Measurements from ENCODE around the gene CLASP1.
"Not testable (repeated sequence)": the region's sequence is repeated elsewhere in the genome, so short reads cannot be mapped to it uniquely, and the experiment has no call there.

Gene CLASP1

DNA sequence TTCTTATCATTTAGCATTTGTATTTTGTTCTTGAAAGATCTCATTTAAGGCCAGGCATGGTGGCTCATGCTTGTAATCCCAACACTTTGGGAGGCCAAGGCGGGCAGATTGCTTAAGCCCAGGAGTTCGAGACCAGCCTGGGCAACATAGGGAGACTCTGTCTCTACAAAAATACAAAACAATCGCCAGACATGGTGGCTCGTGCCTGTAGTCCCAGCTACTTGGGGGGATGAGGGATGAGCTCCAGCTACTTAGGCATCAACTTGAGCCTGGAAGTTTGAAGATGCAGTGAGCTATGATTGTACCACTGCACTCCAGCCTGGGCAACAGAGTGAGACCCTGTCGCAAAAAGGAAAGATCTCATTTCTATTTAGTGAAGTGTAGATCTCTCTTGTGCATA lies 351.4 kb downstream of the CLASP1 start:
- H3K4me3 Mint-ChIP-seq; intact Hi-C loops (cut with micrococcal nuclease); H3K27ac Mint-ChIP-seq; H3K9me3 Mint-ChIP-seq; H3K4me1 Mint-ChIP-seq (ENCODE audit: low read depth); H3K36me3 Mint-ChIP-seq (ENCODE audit: low read depth): not testable (repeated sequence)
- peaks cover 23% of the 10 kb centered on the region for H3K27me3 Mint-ChIP-seq

DNA sequence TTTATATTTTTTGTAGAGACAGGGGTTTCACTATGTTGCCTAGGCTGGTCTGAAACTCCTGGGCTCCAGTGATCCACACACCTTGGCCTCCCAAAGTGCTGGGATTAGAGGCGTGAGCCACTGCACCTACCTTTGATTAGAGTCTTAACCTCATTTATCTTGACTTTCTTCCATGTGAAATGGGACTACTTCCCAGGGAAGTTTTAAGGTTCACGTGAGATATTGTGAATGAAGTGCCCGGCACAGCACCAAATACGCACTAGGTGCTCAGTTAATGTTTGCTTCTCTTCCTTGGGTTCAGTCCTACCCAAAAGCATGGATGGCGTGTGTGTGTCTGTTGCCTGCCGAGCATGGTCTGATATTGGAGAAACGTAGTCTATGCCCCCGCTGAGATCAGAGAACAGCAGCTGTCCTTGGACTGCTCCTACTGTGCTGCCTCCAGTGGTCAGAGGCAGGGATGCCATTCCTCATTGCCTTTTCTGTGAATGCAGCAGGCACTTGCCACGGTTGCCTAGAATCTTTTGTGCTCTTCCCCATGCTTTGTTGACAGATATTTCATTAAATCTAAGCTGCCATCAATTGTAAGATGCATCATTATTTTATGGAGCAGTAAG lies 351.9 kb downstream of the CLASP1 start:
- H3K9me3 Mint-ChIP-seq: peaks cover 8% of the 10 kb centered on the region
- no peak overlapping the region for H3K4me3 Mint-ChIP-seq
- H3K36me3 Mint-ChIP-seq (ENCODE audit: low read depth): no peaks in the 10 kb centered on the region
- peaks cover 9% of the 10 kb centered on the region for H3K4me1 Mint-ChIP-seq (ENCODE audit: low read depth)
- H3K27me3 Mint-ChIP-seq: peaks cover 21% of the 10 kb centered on the region
- no peak overlapping the region for H3K27ac Mint-ChIP-seq
- intact Hi-C loops (cut with micrococcal nuclease): no loop called here

DNA sequence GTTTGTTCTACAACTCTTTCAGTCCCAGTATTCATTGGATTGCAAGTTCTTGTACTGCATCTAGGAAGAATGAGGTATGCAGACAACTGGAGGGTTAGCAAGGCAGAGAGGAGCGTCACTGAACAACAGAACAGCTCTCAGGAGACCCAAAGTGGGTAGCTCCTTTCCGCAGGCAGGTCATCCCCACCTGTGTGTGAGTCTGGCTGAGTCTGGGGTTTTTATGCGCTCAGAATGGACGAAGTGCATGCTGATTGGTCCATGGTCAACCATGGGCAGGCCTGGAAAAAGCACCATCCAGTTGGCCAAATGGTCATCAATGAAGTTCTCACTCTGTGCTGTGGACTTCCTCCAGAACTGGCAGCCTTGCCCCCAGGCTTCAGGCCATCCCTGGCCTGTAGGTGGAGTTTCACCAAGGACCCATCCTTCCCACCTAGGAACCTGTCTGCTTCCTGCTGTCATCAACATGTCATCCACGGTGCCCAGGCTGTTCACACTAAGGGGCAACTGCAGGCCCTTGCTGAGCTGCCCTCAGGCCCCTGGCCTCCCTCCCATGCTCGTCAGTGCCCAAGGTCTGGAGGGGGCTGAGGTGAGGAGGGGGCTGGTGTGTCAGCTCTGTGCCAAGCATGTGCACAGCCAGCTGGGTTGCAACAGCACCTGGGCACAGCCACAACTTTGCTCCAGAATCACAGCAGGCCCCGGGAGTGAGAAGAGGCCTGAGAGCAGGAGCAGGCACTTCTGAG lies 353.2 kb downstream of the CLASP1 start:
- Mint-ChIP-seq H3K9me3 (peaks cover 4% of the 10 kb centered on the region), H3K27me3 (peaks cover 18% of the 10 kb centered on the region), H3K4me3 (no peak overlapping the region), H3K4me1 (ENCODE audit: low read depth) (peaks cover 9% of the 10 kb centered on the region), H3K27ac (no peak overlapping the region), H3K36me3 (ENCODE audit: low read depth) (no peaks in the 10 kb centered on the region)
- intact Hi-C loops (cut with micrococcal nuclease): no loop called here

DNA sequence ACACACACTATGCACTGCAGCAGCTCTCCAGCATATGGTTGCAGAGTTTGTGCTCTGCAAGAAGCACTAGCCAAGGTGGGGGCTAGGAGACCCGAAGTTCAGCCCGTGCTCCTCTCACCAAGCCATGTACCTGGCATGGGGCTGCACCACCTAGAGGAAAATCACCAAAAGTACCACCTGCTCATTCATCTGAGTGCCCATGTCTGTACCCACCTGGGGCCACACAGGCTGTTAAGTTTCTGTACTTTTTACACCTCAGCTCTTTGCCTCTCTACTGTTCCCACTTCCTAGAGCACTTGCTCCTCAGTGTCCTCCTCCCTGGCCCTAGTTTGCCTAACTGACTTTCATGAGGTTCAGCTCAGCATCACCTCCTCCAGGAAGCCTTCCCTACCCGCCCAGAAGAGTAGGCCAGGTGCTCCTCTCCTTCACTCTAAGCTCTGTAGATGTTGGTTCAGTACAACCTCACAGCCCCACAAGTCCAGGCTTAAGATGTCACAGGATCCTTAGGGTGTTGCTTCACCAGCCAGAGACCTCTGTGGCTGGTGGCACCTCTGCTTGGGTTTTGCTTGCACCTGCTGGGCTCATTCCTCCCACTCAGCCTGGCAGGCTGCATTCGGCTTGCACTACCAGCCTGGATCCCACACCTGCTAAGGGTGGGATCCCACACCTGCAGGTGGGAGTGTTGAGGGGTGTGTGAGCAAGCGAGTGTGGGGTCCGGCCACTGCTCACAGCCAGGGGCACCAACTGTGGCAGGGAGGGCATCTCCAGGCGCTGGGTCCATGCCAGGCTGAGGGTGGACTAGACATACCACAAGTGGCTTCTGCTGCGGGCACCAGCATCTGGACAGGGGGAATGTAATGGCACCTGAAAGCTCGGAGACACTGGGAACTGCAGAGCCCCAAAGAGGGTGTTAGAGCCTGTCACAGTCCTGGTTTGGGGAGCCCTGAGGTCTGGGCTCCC lies 354.1 kb downstream of the CLASP1 start:
- Mint-ChIP-seq H3K27ac (no peak overlapping the region), H3K36me3 (ENCODE audit: low read depth) (no peaks in the 10 kb centered on the region), H3K9me3 (no peaks in the 10 kb centered on the region), H3K4me1 (ENCODE audit: low read depth) (peaks cover 9% of the 10 kb centered on the region), H3K27me3 (peaks cover 16% of the 10 kb centered on the region), H3K4me3 (no peak overlapping the region)
- intact Hi-C loops (cut with micrococcal nuclease): no loop called here

DNA sequence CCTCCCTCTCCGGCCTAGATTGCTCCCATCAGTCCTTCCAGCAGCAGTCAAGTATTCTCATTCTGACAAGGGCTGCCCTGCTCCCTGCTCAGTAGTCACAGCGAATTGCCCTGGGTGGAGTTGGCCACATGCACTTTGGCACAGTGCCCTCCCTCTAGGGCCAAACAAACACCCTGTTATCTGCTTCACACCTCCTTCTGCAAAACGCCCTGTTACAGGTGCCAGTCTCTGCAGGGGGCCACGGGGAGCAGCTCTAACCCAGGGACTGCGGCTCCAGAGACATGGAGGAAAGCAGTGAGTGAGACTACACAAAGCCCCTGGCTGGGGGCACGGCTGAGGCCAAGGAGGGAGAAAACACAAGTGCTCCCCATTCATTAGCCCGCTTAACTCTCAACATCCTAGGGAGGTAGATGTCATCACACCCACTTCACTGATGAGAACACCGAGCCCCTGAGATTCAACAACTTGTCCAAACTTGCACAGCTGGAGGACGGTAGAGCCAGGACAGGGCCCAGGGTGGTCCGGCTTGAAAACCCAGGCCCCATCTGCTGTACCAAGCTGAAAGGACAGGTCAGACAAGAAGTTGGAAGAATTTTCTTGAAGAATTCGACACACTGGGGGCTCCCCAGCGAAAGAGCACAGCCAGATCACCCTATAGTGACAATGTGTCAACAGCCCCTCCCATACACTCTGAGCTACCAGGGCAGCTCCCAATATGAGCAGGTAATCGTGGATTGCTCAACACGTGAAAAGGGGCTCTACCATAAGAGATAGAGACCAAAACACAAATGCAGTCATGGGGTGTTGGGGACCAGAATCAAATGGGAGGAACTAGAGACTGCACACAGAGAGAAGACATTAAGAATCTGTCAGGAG lies 355.6 kb downstream of the CLASP1 start:
- Mint-ChIP-seq H3K9me3 (no peaks in the 10 kb centered on the region), H3K36me3 (ENCODE audit: low read depth) (no peaks in the 10 kb centered on the region), H3K4me3 (no peak overlapping the region), H3K27ac (no peak overlapping the region), H3K27me3 (peaks cover 14% of the 10 kb centered on the region), H3K4me1 (ENCODE audit: low read depth) (peaks cover 14% of the 10 kb centered on the region)
- intact Hi-C loops (cut with micrococcal nuclease): no loop called here

DNA sequence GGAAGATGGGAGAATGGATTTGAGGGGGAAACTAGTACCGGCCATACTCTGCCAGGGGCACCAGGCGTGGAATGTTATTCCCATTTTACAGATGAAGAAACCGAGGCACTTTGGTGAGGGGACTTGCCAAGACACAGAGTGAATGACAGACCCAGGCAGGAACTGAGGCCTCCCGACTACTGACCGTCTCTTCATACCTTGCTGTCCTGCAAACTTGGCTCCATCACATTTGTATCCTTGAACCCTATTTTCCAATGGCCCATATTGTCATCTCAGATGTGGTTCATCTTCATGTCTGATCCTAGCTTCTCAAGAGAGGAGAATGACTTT lies 358.0 kb downstream of the CLASP1 start:
- peaks cover 14% of the 10 kb centered on the region for H3K27me3 Mint-ChIP-seq
- no peak overlapping the region for H3K4me3 Mint-ChIP-seq
- no peaks in the 10 kb centered on the region for H3K9me3 Mint-ChIP-seq
- intact Hi-C loops (cut with micrococcal nuclease): no loop called here
- peaks cover 39% of the 10 kb centered on the region for H3K4me1 Mint-ChIP-seq (ENCODE audit: low read depth)
- H3K36me3 Mint-ChIP-seq (ENCODE audit: low read depth): no peaks in the 10 kb centered on the region
- H3K27ac Mint-ChIP-seq: no peak overlapping the region

DNA sequence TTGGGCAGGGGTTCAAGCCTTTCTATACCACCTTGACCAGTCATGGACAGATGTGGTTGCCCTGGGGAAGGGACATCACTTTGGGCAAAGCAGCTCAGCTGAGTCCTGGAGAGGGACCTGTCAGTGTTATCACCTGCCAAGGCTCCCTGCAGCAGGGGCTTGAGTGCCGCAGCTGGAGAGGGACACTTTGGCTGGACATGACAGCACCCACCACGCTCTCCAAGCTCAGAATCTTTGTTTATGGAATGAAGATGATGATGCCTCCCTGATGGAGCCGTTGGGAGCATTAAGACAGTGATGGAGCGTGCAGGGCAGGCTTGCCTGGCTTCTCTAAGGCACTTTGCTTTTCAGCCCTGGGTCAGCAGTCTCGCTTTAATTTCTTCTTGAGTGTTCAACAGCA lies 360.0 kb downstream of the CLASP1 start:
- Mint-ChIP-seq H3K27me3 (peaks cover 22% of the 10 kb centered on the region), H3K36me3 (ENCODE audit: low read depth) (no peaks in the 10 kb centered on the region), H3K4me3 (no peak overlapping the region), H3K27ac (no peak overlapping the region), H3K4me1 (ENCODE audit: low read depth) (peaks cover 49% of the 10 kb centered on the region), H3K9me3 (no peaks in the 10 kb centered on the region)
- intact Hi-C loops (cut with micrococcal nuclease): loop anchor here (5.0 to 10.0 kb wide), 2 partner anchors 94 to 243 kb away; partner anchors contain the start of gene RNU4ATAC

DNA sequence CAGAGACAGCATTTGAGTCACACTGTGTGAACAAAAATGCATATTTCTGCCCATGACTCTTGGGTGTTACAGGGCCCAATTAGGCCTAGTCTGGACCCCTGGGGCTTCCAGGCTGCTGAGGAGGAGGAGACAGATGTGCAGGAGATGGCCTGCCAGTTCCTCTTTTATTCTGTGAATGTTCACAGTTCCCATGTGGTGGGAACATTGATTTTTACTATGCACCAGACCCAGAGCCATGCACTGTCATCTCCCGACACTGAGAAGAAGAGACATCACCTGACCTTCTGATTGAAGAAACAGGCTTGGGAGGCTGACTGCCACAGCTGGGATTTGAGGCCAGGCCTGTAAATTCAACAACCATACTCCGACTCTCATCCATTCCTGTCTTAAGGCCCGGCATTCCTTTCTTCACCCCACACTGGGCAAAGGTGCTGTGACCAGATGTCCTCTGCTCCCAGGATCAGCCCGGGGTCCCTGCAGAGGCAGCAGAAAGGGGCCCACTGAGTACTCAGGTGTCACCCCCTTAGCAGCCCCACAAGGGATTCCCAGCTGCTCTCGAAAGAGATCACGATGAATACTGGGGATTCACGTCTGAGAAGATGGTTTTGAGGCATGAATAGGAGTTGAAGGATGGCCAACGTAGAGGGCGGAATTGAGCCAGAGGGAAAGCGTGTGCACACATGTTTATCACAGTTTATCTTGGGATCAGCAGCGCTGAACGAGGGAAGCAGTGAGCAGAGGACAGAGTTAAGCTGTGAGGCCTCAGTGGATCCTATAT lies 360.6 kb downstream of the CLASP1 start:
- Mint-ChIP-seq H3K9me3 (no peaks in the 10 kb centered on the region), H3K4me1 (ENCODE audit: low read depth) (peaks cover 55% of the 10 kb centered on the region), H3K27me3 (peaks cover 29% of the 10 kb centered on the region), H3K27ac (no peak overlapping the region), H3K4me3 (no peak overlapping the region), H3K36me3 (ENCODE audit: low read depth) (no peaks in the 10 kb centered on the region)
- intact Hi-C loops (cut with micrococcal nuclease): loop anchor here (5.0 to 10.0 kb wide), 2 partner anchors 94 to 244 kb away; partner anchors contain the start of gene RNU4ATAC

DNA sequence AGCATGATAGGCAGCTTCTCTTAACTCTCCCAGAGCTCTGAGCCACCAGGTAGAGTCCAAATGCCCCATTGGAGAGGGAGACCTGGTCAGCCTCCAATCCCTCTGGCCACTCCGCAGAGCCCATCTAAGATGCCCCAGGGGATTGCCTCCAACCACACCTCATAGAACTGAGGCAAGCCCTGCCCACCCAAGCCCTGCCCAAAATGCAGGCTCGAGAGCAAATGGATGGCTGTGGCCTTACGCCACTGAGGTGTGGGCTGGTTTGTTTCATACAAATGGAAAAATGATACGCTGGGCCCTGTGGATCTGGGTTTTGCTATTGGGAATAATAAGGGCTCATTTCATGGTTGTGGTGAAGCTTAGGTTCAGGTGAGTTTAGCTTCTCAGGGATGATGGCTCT lies 361.3 kb downstream of the CLASP1 start:
- no peaks in the 10 kb centered on the region for H3K9me3 Mint-ChIP-seq
- no peaks in the 10 kb centered on the region for H3K36me3 Mint-ChIP-seq (ENCODE audit: low read depth)
- H3K4me1 Mint-ChIP-seq (ENCODE audit: low read depth): peaks cover 56% of the 10 kb centered on the region
- H3K4me3 Mint-ChIP-seq: no peak overlapping the region
- H3K27ac Mint-ChIP-seq: peak overlapping the region; percentile 75
- H3K27me3 Mint-ChIP-seq: peaks cover 35% of the 10 kb centered on the region
- intact Hi-C loops (cut with micrococcal nuclease): loop anchor here (5.0 to 10.0 kb wide), 2 partner anchors 93 to 244 kb away; partner anchors contain the start of gene RNU4ATAC

Measured in dendritic cell treated with granulocyte-macrophage colony-stimulating factor and Interleukin-4, amounts not matched to agents 40 ng/mL and 50 ng/mL, for 4 days (primary cell).